OCI-LY7 (cell line): ENCODE data around the gene RCE1.

Experiments
- EZH2phosphoT487 ChIP-seq: fragments of 200-600 bp; sonication (generic); IDR thresholded peaks from 2 replicates; pipeline ENCODE4 v1.6.1; 2018; ENCODE audit warnings: low read depth, borderline replicate concordance, mild to moderate bottlenecking, mixed run types, antibody characterized with exemption, low read length, moderate library complexity, mixed read lengths
- TF ChIP-seq, protein P1 (sequence below): fragments of 200-600 bp; sonication (generic); conservative IDR thresholded peaks from 2 replicates; pipeline ENCODE4 v1.5.1; 2014; ENCODE audit warnings: mild to moderate bottlenecking, antibody characterized with exemption, low read length, moderate library complexity, mixed read lengths

GRCh38 chr11:66848671-66849500 lies 5.6 kb downstream of the RCE1 start:
- TF ChIP-seq, protein P1, sequence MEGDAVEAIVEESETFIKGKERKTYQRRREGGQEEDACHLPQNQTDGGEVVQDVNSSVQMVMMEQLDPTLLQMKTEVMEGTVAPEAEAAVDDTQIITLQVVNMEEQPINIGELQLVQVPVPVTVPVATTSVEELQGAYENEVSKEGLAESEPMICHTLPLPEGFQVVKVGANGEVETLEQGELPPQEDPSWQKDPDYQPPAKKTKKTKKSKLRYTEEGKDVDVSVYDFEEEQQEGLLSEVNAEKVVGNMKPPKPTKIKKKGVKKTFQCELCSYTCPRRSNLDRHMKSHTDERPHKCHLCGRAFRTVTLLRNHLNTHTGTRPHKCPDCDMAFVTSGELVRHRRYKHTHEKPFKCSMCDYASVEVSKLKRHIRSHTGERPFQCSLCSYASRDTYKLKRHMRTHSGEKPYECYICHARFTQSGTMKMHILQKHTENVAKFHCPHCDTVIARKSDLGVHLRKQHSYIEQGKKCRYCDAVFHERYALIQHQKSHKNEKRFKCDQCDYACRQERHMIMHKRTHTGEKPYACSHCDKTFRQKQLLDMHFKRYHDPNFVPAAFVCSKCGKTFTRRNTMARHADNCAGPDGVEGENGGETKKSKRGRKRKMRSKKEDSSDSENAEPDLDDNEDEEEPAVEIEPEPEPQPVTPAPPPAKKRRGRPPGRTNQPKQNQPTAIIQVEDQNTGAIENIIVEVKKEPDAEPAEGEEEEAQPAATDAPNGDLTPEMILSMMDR = no peak
- TF ChIP-seq EZH2phosphoT487 = no peak
